Measurements from ENCODE around the gene CR2.
"Not testable (repeated sequence)": the region's sequence is repeated elsewhere in the genome, so short reads cannot be mapped to it uniquely, and the experiment has no call there.

Gene CR2

DNA sequence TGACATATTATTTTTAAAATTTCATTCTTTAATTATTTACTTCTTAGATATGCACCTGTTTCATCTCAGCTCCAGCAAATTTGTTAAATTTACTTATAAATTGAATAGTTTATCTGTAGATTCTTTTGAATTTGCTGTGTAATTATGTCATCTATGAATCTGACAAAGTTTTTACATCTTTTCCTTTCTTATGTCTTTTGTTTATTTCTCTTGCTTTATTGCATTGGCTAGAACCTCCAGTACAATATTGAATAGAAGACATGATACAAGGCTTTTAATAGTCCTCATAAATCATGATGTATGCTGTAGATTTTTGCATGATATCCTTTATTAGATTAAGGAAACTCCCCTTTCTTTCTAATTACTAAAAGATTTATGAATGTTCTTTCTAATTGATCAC lies 62.6 kb downstream of the CR2 start:
- no peak for DNase-seq

GRCh38 chr1:207518608-207519236 lies 64.6 kb downstream of the CR2 start:
- DNase-seq: no peak

DNA sequence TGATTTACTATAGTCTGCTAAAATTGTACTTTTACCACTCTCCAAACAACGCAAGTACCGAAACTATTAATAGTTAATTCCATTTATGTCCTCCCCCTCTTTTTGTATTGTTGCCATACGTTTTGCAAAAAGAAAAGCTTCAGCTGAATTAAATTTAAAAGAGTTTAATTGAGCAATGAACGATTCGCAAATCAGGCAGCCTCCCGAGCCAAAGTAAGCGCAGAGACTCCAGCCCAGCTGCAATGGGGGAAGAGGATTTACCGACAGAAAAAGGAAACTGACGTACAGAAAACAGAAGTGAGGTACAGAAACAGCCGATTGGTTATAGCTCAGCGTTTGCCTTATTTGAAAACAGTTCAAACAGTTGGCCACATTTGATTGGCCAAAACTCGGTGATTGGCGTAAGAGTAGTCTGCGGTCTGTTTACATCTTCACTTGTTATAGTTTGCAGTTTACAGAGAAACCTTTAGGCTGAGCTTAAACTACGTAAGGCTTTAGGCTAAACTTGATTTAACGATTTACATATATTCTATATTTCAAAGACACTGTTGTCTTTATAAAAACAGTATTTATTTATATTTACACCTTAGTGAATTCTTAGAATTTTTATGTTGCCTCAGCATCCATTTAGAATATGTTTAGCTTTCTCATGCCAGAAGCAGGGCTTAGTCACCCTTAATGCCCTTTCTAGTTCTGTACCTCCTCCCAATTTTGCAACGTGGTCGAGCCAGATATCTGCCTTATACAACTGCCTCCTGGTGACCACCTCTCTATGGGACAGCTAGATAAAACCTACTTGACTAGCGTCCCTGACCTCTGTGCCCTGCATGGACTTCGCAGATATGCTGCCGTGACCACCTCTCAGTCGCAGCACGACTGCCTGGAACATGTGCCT lies 65.6 kb downstream of the CR2 start:
- no peak for DNase-seq

DNA sequence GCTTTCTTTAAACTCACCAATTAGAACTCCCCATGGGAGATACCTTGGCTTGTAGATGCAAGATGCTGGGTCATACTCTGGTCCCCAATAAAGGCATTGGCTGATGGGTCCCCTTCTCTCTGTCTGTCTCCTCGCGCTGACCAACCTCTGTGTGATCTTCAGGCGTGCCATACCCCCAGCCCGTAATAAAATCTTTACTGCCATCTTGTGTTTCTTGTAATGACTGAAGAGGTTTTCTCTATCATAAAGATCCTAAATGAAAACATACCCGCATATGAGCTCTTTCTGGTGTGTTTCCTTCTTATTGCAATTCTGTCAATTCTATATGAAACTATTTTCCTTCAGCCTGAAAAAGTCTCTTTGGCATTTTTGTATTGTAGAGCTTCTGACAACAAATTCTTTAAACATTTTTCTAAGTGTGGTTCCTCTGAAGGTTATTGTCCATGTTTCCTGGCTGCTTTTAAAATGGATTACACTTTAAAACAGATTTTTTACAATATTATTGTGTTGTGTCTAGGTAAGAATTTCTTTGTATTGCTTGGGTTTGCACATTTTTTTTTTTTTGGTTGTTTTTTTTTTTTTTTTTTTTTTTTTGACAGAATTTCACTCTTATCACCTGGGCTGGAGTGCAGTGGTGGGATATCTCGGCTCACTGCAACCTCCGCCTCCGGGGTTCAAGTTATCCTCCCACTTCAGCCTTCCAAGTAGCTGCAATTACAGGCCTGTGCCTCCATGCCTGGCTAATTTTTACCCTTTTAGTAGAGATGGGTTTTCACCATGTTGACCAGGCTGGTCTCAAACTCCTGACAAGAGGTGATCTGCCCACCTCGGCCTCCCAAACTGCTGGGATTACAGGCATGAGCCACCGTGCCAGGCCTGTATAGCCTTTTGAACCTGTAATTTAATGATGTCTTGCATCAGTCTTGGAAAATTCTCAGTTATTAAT lies 66.5 kb downstream of the CR2 start:
- DNase-seq: not testable (repeated sequence)

- DNase-seq: not testable (repeated sequence)
These were observed 71.1 kb downstream of the CR2 start for GRCh38 chr1:207525239-207525638.

- DNase-seq: not testable (repeated sequence)
These were observed 74.3 kb downstream of the CR2 start for GRCh38 chr1:207528401-207528800.

- DNase-seq: not testable (repeated sequence)
These were observed 82.1 kb downstream of the CR2 start for GRCh38 chr1:207536263-207536662.
